Middle frontal gyrus (tissue), 1 donor: ENCODE measurements around the gene CHTOP.
"Not testable (repeated sequence)": the region's sequence is repeated elsewhere in the genome, so short reads cannot be mapped to it uniquely, and the experiment has no call there.

Source experiments
- DNase-seq: peaks from one replicate; pipeline ENCODE4 v3.0.0-alpha.2; 2015; ENCODE audit warnings: low spot score; ENCODE audit errors: extremely low spot score

Gene CHTOP

GRCh38 chr1:153659175-153659534, 25.3 kb downstream of the CHTOP start:
- no peak for DNase-seq

DNA sequence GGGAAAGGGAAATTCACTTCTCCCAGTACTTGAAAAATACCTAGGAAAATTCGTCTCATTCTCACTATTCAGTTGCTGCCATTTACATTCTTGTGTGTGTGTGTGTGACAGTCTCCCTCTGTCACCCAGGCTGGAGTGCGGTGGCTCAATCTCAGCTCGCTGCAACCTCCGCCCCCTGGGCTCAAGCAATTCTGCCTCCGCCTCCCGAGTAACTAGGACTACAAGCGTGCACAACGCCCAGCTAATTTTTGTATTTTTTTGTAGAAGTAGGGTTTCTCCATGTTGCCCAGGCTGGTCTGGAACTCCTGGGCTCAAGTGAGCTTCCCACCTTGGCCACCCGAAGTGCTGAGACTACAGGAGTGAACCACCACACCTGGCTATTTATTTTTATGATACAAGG, 25.8 kb downstream of the CHTOP start:
- no peak for DNase-seq

GRCh38 chr1:153661111-153661708, 27.3 kb downstream of the CHTOP start:
- DNase-seq: no peak

- DNase-seq: no peak
These were observed 28.4 kb downstream of the CHTOP start for GRCh38 chr1:153662269-153662668.

DNA sequence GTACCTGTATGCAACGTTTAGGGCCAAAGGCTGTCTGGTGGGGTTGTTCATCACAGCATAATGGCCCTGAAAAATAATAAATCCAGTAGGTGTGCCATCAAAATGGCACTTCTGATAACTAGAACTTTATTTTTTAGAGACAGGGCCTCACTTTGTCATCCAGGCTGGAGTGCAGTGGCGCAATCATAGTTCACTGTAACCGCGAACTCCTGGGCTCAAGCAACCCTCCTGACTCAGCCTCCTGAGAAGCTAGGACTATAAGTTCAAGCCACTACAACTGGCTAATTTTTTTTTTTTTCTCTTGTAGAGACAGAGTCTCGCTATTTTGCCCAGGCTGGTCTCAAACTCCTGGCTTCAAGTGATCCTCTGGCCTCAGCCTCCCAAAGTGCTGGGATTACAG, 29.3 kb downstream of the CHTOP start:
- no peak for DNase-seq

- DNase-seq: no peak
These were observed 33.6 kb downstream of the CHTOP start for GRCh38 chr1:153667439-153667838.

GRCh38 chr1:153668672-153669071, 34.8 kb downstream of the CHTOP start:
- not testable (repeated sequence) for DNase-seq

GRCh38 chr1:153669606-153670005, 35.7 kb downstream of the CHTOP start:
- DNase-seq: no peak

GRCh38 chr1:153670257-153670858, 36.5 kb downstream of the CHTOP start:
- no peak for DNase-seq

GRCh38 chr1:153670859-153671627, 37.2 kb downstream of the CHTOP start, which contains the start of gene ILF2:
TSS of gene ILF2 (minus strand) at chr1:153670993. CDS start at chr1:153670922, 71 bp downstream.
- peak; percentile 98 for DNase-seq

- DNase-seq: not testable (repeated sequence)
These were observed 37.9 kb downstream of the CHTOP start for GRCh38 chr1:153671628-153672353.

DNA sequence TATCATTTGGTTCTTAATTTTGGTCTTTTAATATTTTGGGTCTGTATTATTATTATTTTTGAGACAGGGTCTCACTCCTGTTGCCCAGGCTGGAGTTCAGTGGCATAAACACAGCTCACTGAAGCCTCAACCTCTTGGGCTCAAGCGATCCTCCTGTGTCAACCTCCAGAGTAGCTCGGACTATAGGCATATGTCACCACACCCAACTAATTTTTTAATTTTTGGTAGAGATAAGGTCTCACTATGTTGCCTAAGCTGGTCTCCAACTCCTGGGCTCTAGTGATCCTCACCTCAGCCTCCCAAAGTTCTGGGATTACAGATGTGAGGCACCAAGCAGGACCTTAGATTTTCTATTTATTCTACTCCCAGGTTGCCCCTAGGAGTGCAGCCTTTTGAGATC, 39.6 kb downstream of the CHTOP start:
- no peak for DNase-seq

DNA sequence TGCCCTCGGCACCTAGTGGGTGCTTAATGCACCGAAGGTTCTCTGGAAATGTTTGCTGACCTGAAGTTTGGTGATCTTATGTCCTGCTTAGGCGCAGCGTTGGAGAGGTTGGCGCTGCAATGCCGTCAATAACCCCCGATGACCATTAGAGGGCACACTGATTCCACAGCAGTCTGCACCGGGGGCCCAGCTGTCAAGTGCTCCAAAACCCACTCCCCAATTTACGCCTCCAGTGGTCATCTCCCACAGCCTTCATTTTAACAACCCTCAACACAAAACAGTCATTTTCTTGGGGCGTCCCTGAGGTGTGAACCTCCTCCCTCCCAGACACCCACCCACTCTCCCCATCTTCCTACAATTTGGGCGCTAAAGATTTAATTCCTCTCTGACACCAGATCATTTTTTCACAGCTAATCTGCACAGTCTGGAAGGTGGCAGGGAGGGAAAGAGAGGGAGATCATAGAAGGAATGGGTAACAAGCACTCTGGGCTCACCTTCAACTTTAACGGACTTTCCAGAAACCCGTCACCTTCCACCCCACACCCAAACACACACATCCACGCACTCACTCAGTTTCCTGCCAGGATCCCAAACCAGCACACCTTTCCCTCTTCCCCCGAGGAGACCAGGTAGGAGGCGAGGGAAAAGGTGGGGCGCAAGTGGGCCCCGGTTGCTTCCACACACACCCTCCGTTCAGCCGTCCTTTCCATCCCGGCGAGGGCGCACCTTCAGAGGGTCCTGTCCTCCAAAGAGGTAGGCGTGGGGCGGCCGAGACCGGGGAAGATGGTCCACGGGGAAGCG, 44.1 kb downstream of the CHTOP start:
- no peak for DNase-seq

GRCh38 chr1:153678519-153679336, 44.9 kb downstream of the CHTOP start, which contains the start of gene NPR1:
TSS of gene NPR1 (plus strand) at chr1:153678688. CDS start at chr1:153679109, 421 bp downstream.
- DNase-seq: no peak

DNA sequence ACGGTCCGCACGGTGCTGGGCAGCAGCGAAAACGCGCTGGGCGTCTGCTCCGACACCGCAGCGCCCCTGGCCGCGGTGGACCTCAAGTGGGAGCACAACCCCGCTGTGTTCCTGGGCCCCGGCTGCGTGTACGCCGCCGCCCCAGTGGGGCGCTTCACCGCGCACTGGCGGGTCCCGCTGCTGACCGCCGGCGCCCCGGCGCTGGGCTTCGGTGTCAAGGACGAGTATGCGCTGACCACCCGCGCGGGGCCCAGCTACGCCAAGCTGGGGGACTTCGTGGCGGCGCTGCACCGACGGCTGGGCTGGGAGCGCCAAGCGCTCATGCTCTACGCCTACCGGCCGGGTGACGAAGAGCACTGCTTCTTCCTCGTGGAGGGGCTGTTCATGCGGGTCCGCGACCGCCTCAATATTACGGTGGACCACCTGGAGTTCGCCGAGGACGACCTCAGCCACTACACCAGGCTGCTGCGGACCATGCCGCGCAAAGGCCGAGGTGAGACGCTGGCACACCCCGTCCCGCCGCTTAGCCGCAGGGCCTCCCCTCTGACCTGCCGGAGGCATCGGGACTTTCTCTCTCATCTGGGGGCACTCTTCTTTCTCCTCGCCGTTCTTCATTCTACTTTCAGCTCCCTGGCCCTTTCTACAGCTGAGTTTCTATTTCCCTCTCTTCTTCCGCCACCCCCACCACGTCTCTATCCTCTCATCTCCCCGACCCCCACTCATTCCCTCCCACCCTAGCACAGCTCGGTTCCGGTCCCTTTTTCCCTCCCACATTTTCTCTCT, 45.7 kb downstream of the CHTOP start:
- no peak for DNase-seq

GRCh38 chr1:153680120-153680403, 46.2 kb downstream of the CHTOP start:
- no peak for DNase-seq

- no peak for DNase-seq
These were observed 48.9 kb downstream of the CHTOP start for GRCh38 chr1:153682730-153683129.

DNA sequence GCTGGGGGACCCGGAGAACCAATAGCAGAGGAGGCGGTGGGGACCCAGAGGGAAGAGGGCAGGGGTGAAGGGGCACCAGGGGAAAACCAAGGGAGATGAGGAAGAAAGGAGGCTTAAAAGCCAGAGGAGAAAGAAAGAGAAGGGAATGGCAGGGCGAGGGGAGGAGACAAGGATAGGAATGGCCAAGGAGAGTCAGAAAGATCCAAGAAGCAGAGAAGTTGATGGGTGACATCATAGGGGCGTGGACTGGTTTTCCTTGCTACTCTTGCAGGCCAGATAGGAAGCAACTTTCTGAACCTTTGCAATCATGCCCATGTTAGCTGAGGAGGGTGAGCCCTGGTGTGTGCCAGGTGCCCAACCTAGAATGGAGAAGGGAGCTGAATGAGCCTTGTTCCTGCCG, 50.0 kb downstream of the CHTOP start:
- no peak for DNase-seq

- no peak for DNase-seq
These were observed 51.0 kb downstream of the CHTOP start for GRCh38 chr1:153684892-153685291.
